ENCODE results near the gene SVEP1.

The SVEP1 gene

DNA sequence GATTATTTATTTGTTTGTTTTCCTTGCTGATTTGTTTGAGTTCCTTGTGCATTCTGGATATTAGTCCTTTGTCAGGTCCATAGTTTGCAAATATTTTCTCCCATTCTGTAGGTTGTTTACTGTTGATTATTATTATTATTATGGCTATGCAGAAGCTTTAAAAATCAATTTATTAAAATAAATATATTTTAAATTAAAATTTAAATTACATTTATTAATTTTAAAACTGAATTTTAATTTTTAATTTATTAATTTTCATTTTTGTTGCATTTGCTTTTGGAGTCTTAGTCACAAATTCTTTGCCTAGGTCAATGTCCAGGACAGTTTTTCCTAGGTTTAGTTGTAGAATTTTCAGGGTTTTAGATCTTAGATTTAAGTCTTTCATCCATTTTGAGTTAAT is 50.9 kb downstream of the SVEP1 start:
- FAIRE-seq (no peak), DNase-seq (ENCODE audit: low spot score) (no peak)

- DNase-seq (ENCODE audit: low spot score) (no peak), FAIRE-seq (no peak)
Measured at GRCh38 chr9:110526426-110526825, 53.1 kb downstream of the SVEP1 start.

DNA sequence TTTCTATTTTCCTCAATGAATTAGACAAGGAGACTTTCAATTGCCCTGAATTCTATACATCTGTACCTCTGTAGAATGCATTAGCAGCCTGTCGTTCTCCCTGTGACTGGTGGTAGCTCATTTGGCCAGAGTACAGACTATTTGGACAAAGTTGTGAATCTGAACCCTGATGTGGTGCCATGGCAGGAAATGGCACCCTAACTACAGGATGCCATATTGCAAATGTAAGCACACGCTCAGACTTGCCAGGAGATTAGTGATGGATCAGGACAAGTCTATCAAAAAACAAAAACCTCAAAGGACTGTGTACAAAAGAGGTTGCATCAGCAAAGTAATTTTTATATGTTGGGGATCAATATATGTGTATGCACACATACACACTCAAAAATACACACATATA is 58.3 kb downstream of the SVEP1 start:
- FAIRE-seq (no peak), DNase-seq (ENCODE audit: low spot score) (no peak)

GRCh38 chr9:110520120-110520701 is 59.3 kb downstream of the SVEP1 start:
- no peak for DNase-seq (ENCODE audit: low spot score)
- no peak for FAIRE-seq

GRCh38 chr9:110517483-110517882 is 62.1 kb downstream of the SVEP1 start:
- FAIRE-seq (no peak), DNase-seq (ENCODE audit: low spot score) (no peak)

GRCh38 chr9:110514897-110515296 is 64.6 kb downstream of the SVEP1 start:
- FAIRE-seq (no peak), DNase-seq (ENCODE audit: low spot score) (no peak)

- FAIRE-seq: no peak
Measured at GRCh38 chr9:110512817-110513216, 66.7 kb downstream of the SVEP1 start.

GRCh38 chr9:110509792-110510191 is 69.7 kb downstream of the SVEP1 start:
- no peak for DNase-seq (ENCODE audit: low spot score)
- no peak for FAIRE-seq

More at GRCh38 chr9:110512817-110513216, 66.7 kb downstream of the SVEP1 start:
- no peak for DNase-seq (ENCODE audit: low spot score)

DNA sequence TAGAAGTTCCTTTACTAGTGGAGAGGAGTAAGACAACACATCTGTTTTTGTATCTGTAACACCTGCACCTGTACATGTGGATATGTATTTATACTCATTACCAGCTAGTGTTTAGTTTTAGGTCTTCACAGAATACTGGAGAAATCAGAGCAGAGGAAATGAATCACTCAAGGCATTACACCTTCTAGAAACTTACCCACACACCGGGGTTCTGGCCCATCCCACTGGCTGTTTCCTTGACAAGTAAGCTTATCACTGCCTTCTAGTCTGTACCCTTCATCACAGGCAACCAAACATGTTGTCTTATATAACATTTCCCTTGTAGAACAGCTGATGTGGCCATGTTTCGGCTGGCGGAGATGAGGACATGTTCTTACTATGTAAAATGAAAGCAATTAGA is 76.7 kb downstream of the SVEP1 start:
- FAIRE-seq: no peak
- DNase-seq (ENCODE audit: low spot score): no peak

DNA sequence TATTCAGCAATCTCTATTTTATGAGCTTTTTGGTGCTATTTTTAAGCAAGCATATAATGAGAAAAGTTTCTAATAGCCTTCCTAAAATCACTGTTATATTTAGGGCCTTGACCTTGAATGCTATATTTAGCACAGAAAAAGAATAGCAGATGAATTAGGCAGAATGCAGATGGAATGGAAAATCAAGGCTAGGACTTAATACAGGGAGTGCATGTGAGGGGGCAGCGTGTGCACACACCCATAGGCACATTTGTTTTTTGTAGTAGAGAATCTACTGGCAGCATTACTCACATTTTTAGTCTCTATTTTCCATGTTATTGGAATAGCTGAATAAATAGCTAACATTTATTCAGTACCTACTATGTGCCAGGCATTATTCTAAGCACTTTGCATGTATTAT is 79.9 kb downstream of the SVEP1 start:
- no peak for FAIRE-seq
- no peak for DNase-seq (ENCODE audit: low spot score)

GRCh38 chr9:110487196-110487595 is 92.3 kb downstream of the SVEP1 start:
- DNase-seq (ENCODE audit: low spot score) (no peak), FAIRE-seq (no peak)

DNA sequence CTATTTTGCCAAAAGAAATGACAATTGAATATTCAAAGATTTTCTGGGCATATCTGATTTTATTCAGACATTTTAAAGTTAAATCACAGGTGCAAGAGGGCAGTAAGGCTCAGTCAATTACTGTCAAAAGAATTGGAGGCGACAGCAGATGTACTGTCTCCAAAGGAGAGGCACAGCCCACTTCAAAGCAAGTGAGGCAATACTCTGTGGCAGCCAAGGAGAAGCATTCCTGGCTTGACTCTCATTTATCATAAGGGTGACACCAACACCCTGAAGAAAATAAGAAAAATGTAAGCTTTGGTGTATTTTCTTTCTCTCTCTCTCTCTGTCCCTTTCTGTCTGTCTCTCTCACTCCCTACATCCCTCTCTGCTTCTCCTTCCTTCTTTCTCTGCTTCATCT is 93.3 kb downstream of the SVEP1 start:
- DNase-seq (ENCODE audit: low spot score) (no peak), FAIRE-seq (no peak)

- no peak for FAIRE-seq
- DNase-seq (ENCODE audit: low spot score): no peak
Measured at GRCh38 chr9:110479481-110479880, 100.1 kb downstream of the SVEP1 start.

DNA sequence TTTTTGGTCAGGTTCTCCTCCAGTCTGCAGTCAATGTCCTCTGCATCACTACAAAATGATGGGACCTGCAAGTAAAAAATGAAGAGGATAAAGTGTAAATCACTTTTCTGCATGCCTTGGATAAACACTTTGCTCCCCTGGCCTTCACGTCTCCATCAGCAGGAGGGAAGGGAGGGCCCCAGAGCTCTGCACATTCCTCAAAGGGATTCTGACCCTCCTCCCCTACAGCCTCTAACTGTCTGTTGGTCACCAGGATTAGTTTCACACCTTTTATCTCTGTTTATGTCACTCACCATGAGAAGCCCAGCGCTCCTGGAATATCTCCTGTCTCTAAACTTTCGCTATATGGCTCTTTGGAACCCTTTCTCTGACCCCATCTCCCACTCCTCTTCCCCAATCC is 103.3 kb downstream of the SVEP1 start:
- DNase-seq (ENCODE audit: low spot score) (no peak), FAIRE-seq (no peak)

GRCh38 chr9:110472111-110472510 is 107.4 kb downstream of the SVEP1 start:
- DNase-seq (ENCODE audit: low spot score) (no peak), FAIRE-seq (no peak)

- no peak for DNase-seq (ENCODE audit: low spot score)
- FAIRE-seq: no peak
Measured at GRCh38 chr9:110468950-110469349, 110.6 kb downstream of the SVEP1 start.

DNA sequence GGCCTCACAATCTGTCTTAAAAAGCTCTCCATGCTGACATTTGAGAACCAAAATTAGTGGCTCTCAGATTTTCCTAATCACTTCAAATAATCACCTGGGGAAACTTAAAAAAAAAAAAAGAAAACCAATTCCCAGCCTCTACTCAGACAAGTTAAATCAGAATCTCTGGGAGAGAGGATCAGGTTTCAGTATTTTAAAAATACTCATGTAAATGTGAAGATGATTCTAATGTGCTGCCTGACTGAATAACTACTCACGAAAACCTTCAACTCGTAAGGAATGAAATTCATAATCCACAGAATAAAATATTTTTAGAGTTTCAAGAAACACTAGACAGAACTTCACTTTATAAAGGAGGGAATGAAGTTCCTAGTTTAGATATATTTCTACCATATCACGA is 114.4 kb downstream of the SVEP1 start:
- FAIRE-seq (no peak), DNase-seq (ENCODE audit: low spot score) (no peak)

DNA sequence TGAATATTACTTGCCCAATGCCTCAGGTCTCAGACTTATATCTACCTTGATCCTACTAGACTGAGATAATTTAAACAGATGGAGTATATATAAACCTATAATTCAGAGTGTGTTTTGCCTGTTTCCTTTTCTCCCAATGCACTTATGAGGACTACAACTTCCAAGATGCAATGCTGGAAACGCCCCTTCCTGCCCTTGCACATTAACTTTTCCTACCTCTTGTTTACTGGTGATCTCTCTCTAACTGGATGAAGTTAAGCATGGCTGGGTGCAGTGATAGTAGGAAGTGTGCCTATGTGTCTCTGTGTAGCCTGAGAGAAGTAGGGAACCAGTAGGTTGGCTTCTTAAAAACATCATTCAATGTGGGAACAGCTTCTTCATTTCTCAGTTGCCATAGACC is 115.2 kb downstream of the SVEP1 start:
- DNase-seq (ENCODE audit: low spot score) (no peak), FAIRE-seq (no peak)

GRCh38 chr9:110463499-110463898 is 116.0 kb downstream of the SVEP1 start:
- no peak for FAIRE-seq
- DNase-seq (ENCODE audit: low spot score): no peak

- no peak for DNase-seq (ENCODE audit: low spot score)
- no peak for FAIRE-seq
Measured at GRCh38 chr9:110457245-110457644, 122.3 kb downstream of the SVEP1 start.

DNA sequence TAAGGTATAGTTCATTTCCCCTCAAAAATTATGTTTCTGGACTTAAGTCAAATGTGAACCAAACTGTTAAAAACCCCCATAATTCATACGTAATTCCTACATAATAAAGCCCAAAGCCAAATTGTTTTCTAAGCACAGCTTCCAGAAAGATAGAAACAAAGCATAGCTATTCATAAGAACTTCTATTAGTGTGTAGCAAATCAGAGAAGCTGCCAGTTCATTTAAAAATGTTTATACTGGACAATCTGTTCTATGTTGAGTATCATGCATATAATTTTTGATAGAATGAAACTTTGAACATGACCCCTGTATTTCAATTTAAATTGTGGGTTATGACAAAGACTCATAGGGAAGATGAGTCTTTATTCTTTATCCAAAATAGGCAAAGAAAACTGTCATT is 122.9 kb downstream of the SVEP1 start:
- DNase-seq (ENCODE audit: low spot score): no peak
- no peak for FAIRE-seq

GRCh38 chr9:110455860-110456259 is 123.7 kb downstream of the SVEP1 start:
- FAIRE-seq: no peak
- DNase-seq (ENCODE audit: low spot score): no peak

DNA sequence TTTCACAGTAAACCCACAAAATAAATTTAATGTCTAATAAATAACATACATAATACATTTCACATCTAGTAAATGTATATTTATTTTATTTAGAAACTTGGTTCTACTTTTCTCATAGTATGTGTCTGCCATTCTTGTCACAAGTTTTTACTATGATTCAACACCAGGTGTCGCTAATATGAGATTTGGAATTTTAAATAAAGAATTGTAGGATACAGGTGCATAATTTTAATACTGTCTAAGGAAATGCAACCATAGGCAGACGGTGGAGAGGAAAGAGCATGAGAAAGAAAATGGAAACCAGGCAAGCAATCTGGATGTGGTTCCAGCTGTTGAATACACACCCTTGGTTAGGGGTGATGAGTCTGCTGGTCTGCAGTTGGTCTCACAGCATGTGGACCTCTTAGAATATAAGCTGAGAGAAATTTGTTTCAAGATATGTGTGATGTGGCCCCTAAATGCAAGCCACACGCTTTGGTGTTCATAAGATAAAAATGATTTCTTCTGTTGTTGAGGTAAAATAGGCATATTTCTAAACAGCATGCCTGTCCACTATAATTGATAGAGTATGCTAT is 127.2 kb downstream of the SVEP1 start:
- FAIRE-seq (no peak), DNase-seq (ENCODE audit: low spot score) (no peak)

GRCh38 chr9:110451726-110452125 is 127.8 kb downstream of the SVEP1 start:
- DNase-seq (ENCODE audit: low spot score): no peak
- no peak for FAIRE-seq

Measured in urothelium cell line (cell line).